NT2/D1 (cell line): ENCODE results near the gene FAM171A1.

Experiments used
- YY1 ChIP-seq: IDR thresholded peaks from 2 replicates; pipeline ENCODE4 v1.6.1; 2011; ENCODE audit not compliant: insufficient read length, insufficient read depth
- ZNF274 ChIP-seq: IDR thresholded peaks from 2 replicates; pipeline ENCODE4 v1.6.1; 2011; ENCODE audit warnings: mild to moderate bottlenecking, low read depth, low read length

DNA sequence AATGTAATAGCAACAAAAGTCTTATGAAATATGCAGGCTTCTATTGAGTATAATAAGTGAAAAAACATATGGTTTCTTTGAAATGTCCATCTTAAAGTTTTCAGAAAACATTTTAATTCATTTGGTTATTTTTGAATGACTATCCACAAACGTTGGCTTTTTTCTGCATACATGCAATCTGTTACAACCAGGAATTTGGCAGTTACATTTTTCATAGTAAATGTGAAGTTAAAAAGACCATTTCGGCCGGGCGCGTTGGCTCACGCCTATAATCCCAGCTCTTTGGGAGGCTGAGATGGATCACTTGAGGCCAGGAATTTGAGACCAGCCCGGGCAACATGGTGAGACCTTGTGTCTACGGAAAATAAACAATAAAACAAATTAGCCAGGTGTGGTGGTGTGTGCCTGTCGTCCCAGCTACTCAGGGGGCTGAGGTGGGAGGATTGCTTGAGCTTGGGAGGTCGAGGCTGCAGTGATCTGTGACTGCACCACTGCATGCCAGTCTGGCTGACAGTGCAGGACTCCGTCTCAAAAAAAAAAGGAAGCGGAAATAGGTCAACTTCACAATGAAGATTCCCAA, 128.7 kb downstream of the FAM171A1 start:
- TF ChIP-seq ZNF274, result no peak
- TF ChIP-seq YY1, result no peak
